ENCODE data around the gene CDX1. TPM values are rescaled to one million over a fixed set of nuclear protein-coding genes. Genes with fewer than 3 reads are reported as not detected.

CDX1 gene
- total and polyA plus RNA-seq, 7 donors: 0.06 to 0.08 TPM; not detected in 5

GRCh38 chr5:150154618-150155128 lies 11.9 kb upstream of the CDX1 start:
- DNase-seq (no peak), ATAC-seq (no peak)
- Histone ChIP-seq H3K4me3 (peak overlapping the region; percentile 63), H3K27ac (peak overlapping the region; percentile 72), H3K9me3 (no peaks in the 10 kb centered on the region), H3K27me3 (ENCODE audit: insufficient read depth in 3 of 3, low read length in 2 of 3) (no peaks in the 10 kb centered on the region), H3K4me1 (peaks cover 3% of the 10 kb centered on the region), H3K36me3 (ENCODE audit: insufficient read depth in 1 of 2, low read depth in 1 of 2) (no peaks in the 10 kb centered on the region)
- intact Hi-C loops (cut with DNase I): no loop called here
- WGBS, 3 donors: 65 to 72% (median 67%) methylated on average over 7 of the region's 7 CpGs
- TF ChIP-seq CTCF (IDR thresholded peaks at IDR 0.05): no peak

- H3K27ac ChIP-seq: peak within 1 kb of the TSS; percentile 72
- no peaks in the 10 kb centered on the region for H3K36me3 ChIP-seq (ENCODE audit: insufficient read depth in 1 of 2, low read depth in 1 of 2)
- intact Hi-C loops (cut with DNase I): no loop called here
- no peak for TF ChIP-seq CTCF (IDR thresholded peaks at IDR 0.05)
- ATAC-seq (peak; percentile 54 to 81 (median 71)), DNase-seq (peak; percentile 92 to 94)
- H3K4me3 ChIP-seq: peak within 1 kb of the TSS; percentile 63
- H3K27me3 ChIP-seq (ENCODE audit: insufficient read depth in 3 of 3, low read length in 2 of 3): no peaks in the 10 kb centered on the region
- WGBS, 3 donors: 6 to 11% (median 7%) methylated on average over 14 to 17 of the region's 17 CpGs
- H3K9me3 ChIP-seq: no peaks in the 10 kb centered on the region
- peaks cover 3% of the 10 kb centered on the region for H3K4me1 ChIP-seq
Measured at GRCh38 chr5:150155258-150156026, 11.1 kb upstream of the CDX1 start, which contains the start of gene PDGFRB. Gene PDGFRB (minus strand): TSS chr5:150155845. CDS start chr5:150137047, 18,798 bp downstream.

- intact Hi-C loops (cut with DNase I): no loop called here
- no peak for ATAC-seq
- H3K4me1 ChIP-seq: peaks cover 3% of the 10 kb centered on the region
Measured at GRCh38 chr5:150156027-150156368, 10.6 kb upstream of the CDX1 start.

GRCh38 chr5:150156540-150156939 lies 10.0 kb upstream of the CDX1 start:
- Histone ChIP-seq H3K4me1 (peaks cover 3% of the 10 kb centered on the region), H3K4me3 (peak overlapping the region; percentile 63), H3K27me3 (ENCODE audit: insufficient read depth in 3 of 3, low read length in 2 of 3) (no peaks in the 10 kb centered on the region), H3K36me3 (ENCODE audit: insufficient read depth in 1 of 2, low read depth in 1 of 2) (no peaks in the 10 kb centered on the region), H3K27ac (peak overlapping the region; percentile 72), H3K9me3 (no peaks in the 10 kb centered on the region)
- DNase-seq: no peak
- WGBS, 3 donors: 77 to 92% (median 85%) methylated on average over 4 of the region's 4 CpGs
- no peak for TF ChIP-seq CTCF (IDR thresholded peaks at IDR 0.05)
- no peak for ATAC-seq
- intact Hi-C loops (cut with DNase I): no loop called here

More at GRCh38 chr5:150156027-150156368, 10.6 kb upstream of the CDX1 start:
- no peak for DNase-seq
- Histone ChIP-seq H3K9me3 (no peaks in the 10 kb centered on the region), H3K27ac (peak overlapping the region; percentile 72), H3K27me3 (ENCODE audit: insufficient read depth in 3 of 3, low read length in 2 of 3) (no peaks in the 10 kb centered on the region), H3K36me3 (ENCODE audit: insufficient read depth in 1 of 2, low read depth in 1 of 2) (no peaks in the 10 kb centered on the region), H3K4me3 (peak overlapping the region; percentile 63)
- 7 to 11% (median 10%) methylated on average over 9 of the region's 9 CpGs for WGBS, 3 donors
- no peak for TF ChIP-seq CTCF (IDR thresholded peaks at IDR 0.05)
